Cerebellar nuclear complex (tissue), 1 donor: ENCODE measurements around the gene CTNNA2.
A peak's percentile ranks its signal among the peaks of the same experiment; 100 is the strongest.

Experiments used
- DNase-seq, 2 experiments: peaks; one replicate each; lab custom pipeline; 2025; lab: John Stamatoyannopoulos, UW

The CTNNA2 gene

GRCh38 chr2:79982445-79982844 lies 469.6 kb downstream of the CTNNA2 start:
- no peak for DNase-seq

GRCh38 chr2:79984476-79984875 lies 471.6 kb downstream of the CTNNA2 start:
- no peak for DNase-seq

- no peak for DNase-seq
Observed at GRCh38 chr2:79985145-79985544, 472.3 kb downstream of the CTNNA2 start.

GRCh38 chr2:79985571-79985970 lies 472.7 kb downstream of the CTNNA2 start:
- DNase-seq, result peak in 1 of 2 experiments; percentile 12

GRCh38 chr2:79993144-79993543 lies 480.3 kb downstream of the CTNNA2 start:
- DNase-seq, result no peak

- no peak for DNase-seq
Observed at GRCh38 chr2:79994161-79994560, 481.3 kb downstream of the CTNNA2 start.

- no peak for DNase-seq
Observed at GRCh38 chr2:79994965-79995364, 482.1 kb downstream of the CTNNA2 start.

GRCh38 chr2:79996709-79997108 lies 483.9 kb downstream of the CTNNA2 start:
- DNase-seq, result no peak

- no peak for DNase-seq
Observed at GRCh38 chr2:80001701-80002101, 488.9 kb downstream of the CTNNA2 start.

GRCh38 chr2:80002112-80002511 lies 489.3 kb downstream of the CTNNA2 start:
- DNase-seq, result no peak

- DNase-seq, result no peak
Observed at GRCh38 chr2:80002568-80003157, 489.8 kb downstream of the CTNNA2 start.

- no peak for DNase-seq
Observed at GRCh38 chr2:80007777-80008503, 495.1 kb downstream of the CTNNA2 start.

GRCh38 chr2:80008596-80008995 lies 495.7 kb downstream of the CTNNA2 start:
- DNase-seq, result no peak

GRCh38 chr2:80009211-80009610 lies 496.4 kb downstream of the CTNNA2 start:
- DNase-seq, result no peak

GRCh38 chr2:80012061-80012460 lies 499.2 kb downstream of the CTNNA2 start:
- no peak for DNase-seq

- DNase-seq, result no peak
Observed at GRCh38 chr2:80014637-80015036, 501.8 kb downstream of the CTNNA2 start.

GRCh38 chr2:80016171-80016570 lies 503.3 kb downstream of the CTNNA2 start:
- DNase-seq, result no peak

GRCh38 chr2:80019571-80020460 lies 507.0 kb downstream of the CTNNA2 start:
- DNase-seq, result no peak

GRCh38 chr2:80022018-80022417 lies 509.2 kb downstream of the CTNNA2 start:
- DNase-seq, result no peak

- no peak for DNase-seq
Observed at GRCh38 chr2:80026040-80026729, 513.3 kb downstream of the CTNNA2 start.

GRCh38 chr2:80028051-80028450 lies 515.2 kb downstream of the CTNNA2 start:
- no peak for DNase-seq

GRCh38 chr2:80028584-80028983 lies 515.7 kb downstream of the CTNNA2 start:
- DNase-seq, result no peak
